GM19467 (cell line): ENCODE measurements around the gene JHY.
"Not testable (repeated sequence)": the region's sequence is repeated elsewhere in the genome, so short reads cannot be mapped to it uniquely, and the experiment has no call there.

Experiments
- ATAC-seq: cut with Tn5 transposase; IDR thresholded peaks from one replicate; pipeline ENCODE4 v1.9.1; 2021; ENCODE audit warnings: mild to moderate bottlenecking, moderate library complexity; ENCODE audit not compliant: unreplicated experiment

The JHY gene

GRCh38 chr11:122882189-122882856 lies at the start of gene JHY:
Gene JHY (plus strand): TSS chr11:122882759. CDS start chr11:122885850, 3,091 bp downstream.
- ATAC-seq = no peak

DNA sequence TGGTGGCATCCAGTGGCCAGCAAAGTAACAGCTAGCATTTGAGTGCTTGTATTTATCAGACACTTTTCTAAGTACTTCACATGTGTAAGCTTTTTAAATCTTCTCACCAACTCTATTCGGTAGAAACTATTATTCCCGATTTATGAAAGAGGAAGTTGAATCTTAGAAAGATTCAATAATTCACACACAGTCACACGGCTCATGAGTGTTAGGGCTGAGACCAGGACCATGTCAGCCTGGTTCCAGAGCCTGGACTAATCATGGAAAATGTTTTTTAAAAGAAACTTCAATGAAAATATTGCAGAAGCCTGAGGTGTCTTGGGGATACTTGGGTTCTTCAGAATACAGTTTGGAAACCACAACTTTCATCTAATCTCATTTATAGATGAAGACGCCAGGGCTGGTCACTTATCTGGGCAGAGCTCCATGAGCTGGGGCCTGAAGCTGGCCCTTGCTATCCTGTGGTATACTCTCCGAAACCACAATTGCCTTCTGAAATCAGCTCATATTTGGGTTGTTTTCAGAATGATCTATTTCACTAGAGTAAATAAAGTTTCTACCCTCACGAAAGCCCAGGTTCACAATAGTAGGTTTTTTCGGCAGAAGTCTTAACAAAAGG lies 48.6 kb upstream of the JHY start:
- no peak for ATAC-seq

DNA sequence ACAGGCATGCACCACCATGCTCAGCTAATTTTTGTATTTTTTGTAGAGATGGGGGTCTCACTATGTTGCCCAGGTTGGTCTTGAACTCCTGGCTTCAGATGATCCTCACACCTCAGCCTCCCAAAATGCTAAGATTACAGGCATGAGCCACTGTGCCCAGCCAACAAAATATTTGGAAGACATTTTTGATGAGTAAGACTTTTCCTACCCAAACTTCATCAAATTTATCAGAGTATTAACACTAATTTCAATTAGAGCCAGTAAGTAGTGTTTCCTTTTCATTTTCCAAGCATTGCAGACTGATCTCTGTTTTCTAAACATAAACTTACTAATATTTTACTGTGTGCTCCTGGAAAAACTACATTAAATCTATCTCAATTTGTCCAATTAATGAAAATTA lies 45.6 kb upstream of the JHY start:
- ATAC-seq = no peak

DNA sequence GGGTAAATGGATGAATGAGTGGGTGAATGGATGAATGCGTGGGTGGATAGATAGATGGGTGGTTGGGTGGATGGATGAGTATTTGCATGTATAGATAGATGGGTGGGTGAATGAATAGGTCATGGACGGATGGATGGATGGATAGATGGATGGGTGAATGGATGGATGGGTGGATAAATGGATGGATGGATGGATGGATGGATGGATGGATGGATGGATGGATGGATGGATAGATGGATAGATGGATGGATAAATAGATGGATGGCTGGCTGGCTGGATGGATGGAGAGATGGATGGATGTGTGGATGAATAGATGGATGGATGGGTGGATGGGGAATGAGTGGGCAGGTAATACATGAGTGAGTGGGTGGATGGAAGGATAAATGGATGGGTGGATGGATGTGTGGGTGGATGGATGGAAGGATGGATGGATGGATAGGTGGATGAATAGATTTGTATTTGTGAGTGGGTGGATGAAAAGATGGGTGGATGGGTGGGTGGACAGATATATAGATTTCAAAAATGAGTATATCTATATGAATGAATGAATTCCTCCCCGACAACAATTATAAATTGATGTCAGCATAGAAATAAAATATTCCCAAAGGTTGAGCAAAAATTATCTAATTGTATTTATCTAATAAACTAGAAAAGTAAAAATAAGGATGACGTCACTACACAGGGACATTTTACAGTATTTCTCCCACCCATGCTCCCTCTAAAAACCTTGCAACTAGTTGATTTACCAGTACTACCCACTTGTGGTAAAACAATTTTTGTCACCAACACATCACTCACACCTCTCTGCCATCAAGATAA lies 44.8 kb upstream of the JHY start:
- ATAC-seq = no peak

GRCh38 chr11:122843281-122844141 lies 39.0 kb upstream of the JHY start:
- ATAC-seq = peak; percentile 74

GRCh38 chr11:122847466-122847865 lies 35.1 kb upstream of the JHY start:
- no peak for ATAC-seq

- no peak for ATAC-seq
Observed at GRCh38 chr11:122848186-122848585, 34.4 kb upstream of the JHY start.

- no peak for ATAC-seq
Observed at GRCh38 chr11:122850076-122850631, 32.4 kb upstream of the JHY start.

- no peak for ATAC-seq
Observed at GRCh38 chr11:122851366-122851966, 31.1 kb upstream of the JHY start.

GRCh38 chr11:122852074-122852795 lies 30.3 kb upstream of the JHY start:
- no peak for ATAC-seq

- ATAC-seq = no peak
Observed at GRCh38 chr11:122852796-122853160, 29.8 kb upstream of the JHY start.

DNA sequence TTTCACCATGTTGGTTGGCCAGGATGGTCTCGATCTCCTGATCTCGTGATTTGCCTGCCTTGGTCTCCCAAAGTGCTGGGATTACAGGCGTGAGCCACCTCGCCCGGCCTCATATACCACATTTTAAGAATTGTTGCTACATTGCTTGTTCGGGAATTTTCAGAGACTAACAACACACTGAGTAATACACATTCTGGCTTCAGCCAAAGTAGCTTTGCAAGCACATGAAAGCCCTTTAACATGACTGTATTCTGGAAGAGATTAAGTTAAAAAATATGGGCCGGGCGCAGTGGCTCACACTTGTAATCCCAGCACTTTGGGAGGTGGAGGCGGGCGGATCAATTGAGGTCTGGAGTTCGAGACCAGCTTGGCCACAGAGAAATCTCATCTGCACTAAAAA lies 29.3 kb upstream of the JHY start:
- ATAC-seq = no peak

- ATAC-seq = no peak
Observed at GRCh38 chr11:122853971-122854446, 28.6 kb upstream of the JHY start.

DNA sequence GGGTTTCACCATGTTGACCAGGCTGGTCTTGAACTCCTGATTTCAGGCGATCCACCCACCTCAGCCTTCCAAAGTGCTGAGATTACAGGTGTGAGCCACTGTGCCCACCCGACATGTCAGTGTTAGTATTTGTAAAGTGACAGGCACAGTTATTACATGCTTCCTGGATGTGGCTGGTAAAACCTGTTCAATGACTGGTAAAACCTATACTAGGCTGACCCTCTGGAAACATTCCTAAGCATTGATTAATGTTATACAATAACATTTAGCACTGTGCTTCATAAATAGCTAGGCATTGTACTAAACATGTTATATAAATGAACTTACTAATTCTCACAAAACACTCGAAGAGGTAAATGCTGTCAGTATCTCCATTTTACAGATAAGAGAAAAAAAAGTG lies 20.9 kb upstream of the JHY start:
- no peak for ATAC-seq

DNA sequence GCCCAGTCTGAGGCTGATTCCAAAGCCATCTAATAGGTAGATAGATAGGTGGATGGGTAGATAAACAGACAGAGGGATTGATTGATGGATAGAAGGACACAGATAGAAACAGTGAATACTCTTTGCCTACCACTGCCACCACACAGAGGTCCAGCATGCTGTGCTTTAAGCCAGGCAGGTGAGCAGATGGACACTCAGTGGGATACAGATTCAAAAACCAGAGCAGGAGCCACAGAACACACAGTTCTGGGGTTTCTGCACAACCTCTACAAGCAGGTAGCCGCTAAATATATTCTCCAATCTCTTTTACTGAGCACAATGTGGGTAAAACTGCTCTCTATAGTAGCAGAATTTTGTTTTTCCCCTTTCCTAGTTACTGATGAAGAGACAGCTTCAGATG lies 20.5 kb upstream of the JHY start:
- ATAC-seq = no peak

- ATAC-seq = not testable (repeated sequence)
Observed at GRCh38 chr11:122863154-122863553, 19.4 kb upstream of the JHY start.

DNA sequence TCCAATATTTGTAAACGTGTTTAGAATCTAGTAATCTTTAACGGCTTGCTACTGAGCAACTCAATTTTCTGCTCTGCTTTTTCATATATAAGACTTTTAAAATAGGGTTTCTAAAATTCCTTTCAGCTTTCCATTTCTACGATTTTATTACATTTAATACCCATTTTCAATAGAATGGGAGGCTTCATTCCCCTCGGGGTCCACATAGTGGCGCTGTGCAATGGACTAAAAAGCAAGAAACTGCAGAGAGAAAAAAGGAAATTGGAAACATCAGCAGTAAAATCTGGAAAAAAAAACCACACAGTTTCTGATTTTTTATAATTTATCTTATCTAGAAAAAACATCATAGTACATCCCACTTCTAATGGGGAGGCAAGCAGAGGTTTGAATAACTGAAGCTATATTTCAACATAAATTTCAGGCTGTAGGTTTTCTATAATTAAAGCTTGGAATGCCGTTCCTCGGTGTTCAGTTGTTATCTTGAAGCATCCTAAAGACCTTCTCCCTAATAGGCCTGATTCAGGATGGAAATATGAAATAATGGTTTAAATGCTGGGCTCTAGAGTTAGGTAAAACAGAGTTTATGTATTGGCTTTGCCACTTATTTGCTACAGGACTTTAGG lies 18.7 kb upstream of the JHY start:
- no peak for ATAC-seq

DNA sequence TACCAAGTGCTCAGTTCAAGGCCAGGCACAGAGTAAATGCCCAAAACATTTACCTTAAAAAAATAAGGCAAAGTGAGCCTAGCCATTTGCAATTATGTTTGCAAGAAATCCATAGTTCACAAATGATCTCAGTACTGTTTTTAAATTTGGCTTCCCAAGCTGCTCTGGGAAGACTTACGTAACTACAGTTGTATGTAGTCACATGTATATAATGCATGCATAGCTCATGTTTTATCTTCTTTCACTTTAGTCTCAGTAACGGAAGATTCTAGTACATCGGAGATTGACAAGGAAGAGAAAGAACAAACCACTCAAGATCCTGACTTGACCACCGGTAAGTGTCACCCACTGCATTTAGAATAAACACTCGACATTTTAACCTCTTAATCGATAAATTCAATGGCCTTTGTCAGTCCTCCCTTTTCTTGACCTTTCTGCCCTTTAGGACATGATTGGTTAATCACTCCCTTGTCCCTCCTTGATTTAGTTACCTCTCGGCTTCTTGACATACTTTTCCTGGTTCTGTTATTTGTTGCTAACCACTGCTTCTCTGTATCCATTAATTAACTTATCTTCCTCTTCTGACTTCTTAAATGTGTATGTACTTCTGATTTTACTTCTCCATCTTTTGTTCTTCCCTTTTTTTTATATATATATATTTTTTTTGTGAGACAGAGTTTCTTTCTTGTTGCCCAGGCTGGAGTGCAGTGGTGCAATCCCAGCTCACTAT lies 18.0 kb upstream of the JHY start:
- ATAC-seq = no peak
